Measurements from ENCODE around the gene SLC37A3.

GRCh38 chr7:140391634-140392033 is 6.7 kb downstream of the SLC37A3 start:
- no peak for TF ChIP-seq CTCF (conservative IDR thresholded peaks at IDR 0.05 in 1 of 2, IDR thresholded peaks at IDR 0.05 in 1 of 2; ENCODE audit: low read depth in 1 of 2, low read length in 2 of 2)
- TF ChIP-seq EZH2 (IDR thresholded peaks at IDR 0.05; ENCODE audit: low read length, missing control alignments), result no peak
